WTC11 (cell line): Measurements from ENCODE around the gene FHAD1. TPM values are rescaled to one million over a fixed set of nuclear protein-coding genes. Genes with fewer than 3 reads are reported as not detected.

Experiments
- ATAC-seq: fragments of 200-7000 bp; cut with Tn5 transposase; 2 replicates; pipeline ENCODE4 v1.10.0; 2021; ENCODE audit warnings: mild to moderate bottlenecking, moderate library complexity
- CTCF ChIA-PET: fragments of 300-600 bp; sonication (Branson Sonifier 250); formaldehyde crosslinking; loops from one replicate; lab custom pipeline; 2021; ENCODE audit warnings: antibody characterized with exemption; lab: Charles Lee
- POLR2A ChIA-PET: fragments of 350-600 bp; sonication (Branson Sonifier 250); formaldehyde crosslinking; loops from one replicate; lab custom pipeline; 2021; ENCODE audit warnings: antibody characterized with exemption; lab: Charles Lee
- DNase-seq: peaks from one replicate; pipeline ENCODE4 v3.0.0; 2021; ENCODE audit warnings: low spot score
- H3K27ac Mint-ChIP-seq: 2 replicates; pipeline ENCODE4 v1.8.0; 2021; ENCODE audit warnings: mixed read lengths
- H3K27me3 Mint-ChIP-seq: 2 replicates; pipeline ENCODE4 v1.8.0; 2021; ENCODE audit warnings: low read depth, mild to moderate bottlenecking, moderate library complexity, mixed read lengths
- H3K36me3 Mint-ChIP-seq: 2 replicates; pipeline ENCODE4 v1.8.0; 2021; ENCODE audit warnings: mixed read lengths
- H3K4me1 Mint-ChIP-seq: 2 replicates; pipeline ENCODE4 v1.8.0; 2022; ENCODE audit warnings: mixed read lengths
- H3K4me3 Mint-ChIP-seq: 2 replicates; pipeline ENCODE4 v1.8.0; 2021; ENCODE audit warnings: mild to moderate bottlenecking, moderate library complexity, mixed read lengths
- H3K9me3 Mint-ChIP-seq: 2 replicates; pipeline ENCODE4 v1.8.0; 2021; ENCODE audit warnings: mixed read lengths
- E2F5 ChIP-seq: sonication (generic); formaldehyde crosslinking; IDR thresholded peaks from 2 replicates; pipeline ENCODE4 v1.8.1; 2022; ENCODE audit warnings: mild to moderate bottlenecking, moderate library complexity, missing genetic modification reagents
- ETV6 ChIP-seq: sonication (generic); formaldehyde crosslinking; IDR thresholded peaks from 2 replicates; pipeline ENCODE4 v1.8.1; 2022; ENCODE audit warnings: mild to moderate bottlenecking, missing genetic modification reagents
- FOXJ3 ChIP-seq: sonication (generic); formaldehyde crosslinking; IDR thresholded peaks from 2 replicates; pipeline ENCODE4 v1.9.0; 2021; ENCODE audit warnings: missing genetic modification reagents, mild to moderate bottlenecking, borderline replicate concordance
- FOXP1 ChIP-seq: sonication (generic); formaldehyde crosslinking; IDR thresholded peaks from 2 replicates; pipeline ENCODE4 v1.8.0; 2022; ENCODE audit warnings: missing genetic modification reagents, mild to moderate bottlenecking, moderate library complexity, borderline replicate concordance
- IRF1 ChIP-seq: sonication (generic); formaldehyde crosslinking; IDR thresholded peaks from 2 replicates; pipeline ENCODE4 v1.8.0; 2023; ENCODE audit warnings: missing genetic modification reagents
- JUN ChIP-seq: sonication (generic); formaldehyde crosslinking; IDR thresholded peaks from 2 replicates; pipeline ENCODE4 v1.8.0; 2023; ENCODE audit warnings: mild to moderate bottlenecking, missing genetic modification reagents
- KAT7 ChIP-seq: sonication (generic); formaldehyde crosslinking; IDR thresholded peaks from 2 replicates; pipeline ENCODE4 v1.8.1; 2023; ENCODE audit warnings: missing genetic modification reagents, mild to moderate bottlenecking, borderline replicate concordance
- NFE2L1 ChIP-seq: sonication (generic); formaldehyde crosslinking; IDR thresholded peaks from 2 replicates; pipeline ENCODE4 v1.8.1; 2023; ENCODE audit warnings: missing genetic modification reagents
- NR3C1 ChIP-seq: sonication (generic); formaldehyde crosslinking; conservative IDR thresholded peaks from 2 replicates; pipeline ENCODE4 v1.8.1; 2023; ENCODE audit warnings: low read depth, mild to moderate bottlenecking, missing genetic modification reagents
- PREB ChIP-seq: sonication (generic); formaldehyde crosslinking; IDR thresholded peaks from 2 replicates; pipeline ENCODE4 v1.8.1; 2022; ENCODE audit warnings: mild to moderate bottlenecking, missing genetic modification reagents, moderate library complexity, borderline replicate concordance
- RELA ChIP-seq: sonication (generic); formaldehyde crosslinking; IDR thresholded peaks from 2 replicates; pipeline ENCODE4 v1.8.1; 2022; ENCODE audit warnings: missing genetic modification reagents, mild to moderate bottlenecking, borderline replicate concordance
- SMAD4 ChIP-seq: sonication (generic); formaldehyde crosslinking; IDR thresholded peaks from 2 replicates; pipeline ENCODE4 v1.8.0; 2022; ENCODE audit warnings: mild to moderate bottlenecking, missing genetic modification reagents
- TP53 ChIP-seq: sonication (generic); formaldehyde crosslinking; IDR thresholded peaks from 2 replicates; pipeline ENCODE4 v1.8.1; 2023; ENCODE audit warnings: mild to moderate bottlenecking, missing genetic modification reagents
- ZNF219 ChIP-seq: sonication (generic); formaldehyde crosslinking; IDR thresholded peaks from 2 replicates; pipeline ENCODE4 v1.8.0; 2023; ENCODE audit warnings: missing genetic modification reagents, mild to moderate bottlenecking, borderline replicate concordance
- ZNF232 ChIP-seq: sonication (generic); formaldehyde crosslinking; IDR thresholded peaks from 2 replicates; pipeline ENCODE4 v1.8.0; 2022; ENCODE audit warnings: mild to moderate bottlenecking, missing genetic modification reagents
- ZNF423 ChIP-seq: fragments of 250-450 bp; sonication (Bioruptor Pico); IDR thresholded peaks from 2 replicates; pipeline ENCODE4 v2.1.2; 2022; ENCODE audit warnings: mild to moderate bottlenecking, moderate library complexity
- ZNF512 ChIP-seq: sonication (generic); formaldehyde crosslinking; IDR thresholded peaks from 2 replicates; pipeline ENCODE4 v1.8.1; 2022; ENCODE audit warnings: missing genetic modification reagents, borderline replicate concordance
- total RNA-seq: library from RNA; stranded (reverse); gene quantifications from 3 replicates; pipeline ENCODE4 v1.2.3, GENCODE V29; 2021

Gene FHAD1
- total RNA-seq, 1 experiment from 2014 or later = 3.0 TPM

- ATAC-seq (no peak), DNase-seq (no peak)
- ChIA-PET POLR2A (no interaction called here), CTCF (interaction anchor here (1.0 kb wide), 1 partner anchor 587 kb away, joined by 3 read pairs; no protein-coding TSS in a partner anchor)
- TF ChIP-seq IRF1 (CRISPR knock-in tag) = no peak
- no peak for TF ChIP-seq KAT7 (CRISPR knock-in tag)
- TF ChIP-seq E2F5 (CRISPR knock-in tag) = no peak
- no peak for TF ChIP-seq PREB (CRISPR knock-in tag)
- no peak for TF ChIP-seq NFE2L1 (CRISPR knock-in tag)
- no peak for TF ChIP-seq ZNF219 (CRISPR knock-in tag)
- TF ChIP-seq FOXJ3 (CRISPR knock-in tag) = no peak
- TF ChIP-seq NR3C1 (CRISPR knock-in tag) = no peak
- TF ChIP-seq ZNF423 (CRISPR knock-in tag) = no peak
- TF ChIP-seq RELA (CRISPR knock-in tag) = no peak
- no peak overlapping the region for H3K27ac Mint-ChIP-seq
- H3K9me3 Mint-ChIP-seq = no peaks in the 10 kb centered on the region
- no peaks in the 10 kb centered on the region for H3K4me1 Mint-ChIP-seq
- no peaks in the 10 kb centered on the region for H3K36me3 Mint-ChIP-seq
- H3K27me3 Mint-ChIP-seq = no peaks in the 10 kb centered on the region
- H3K4me3 Mint-ChIP-seq = no peak overlapping the region
These were observed 123.9 kb downstream of the FHAD1 start for GRCh38 chr1:15370781-15371520.

- no peaks in the 10 kb centered on the region for H3K27me3 Mint-ChIP-seq
- ChIA-PET POLR2A (no interaction called here), CTCF (interaction anchor here (1.0 kb wide), 1 partner anchor 586 kb away, joined by 3 read pairs; no protein-coding TSS in a partner anchor)
- DNase-seq = no peak
- no peak overlapping the region for H3K4me3 Mint-ChIP-seq
- no peak for ATAC-seq
- no peaks in the 10 kb centered on the region for H3K4me1 Mint-ChIP-seq
- no peaks in the 10 kb centered on the region for H3K36me3 Mint-ChIP-seq
- H3K9me3 Mint-ChIP-seq = no peaks in the 10 kb centered on the region
- TF ChIP-seq JUN (CRISPR knock-in tag) (no peak), NFE2L1 (CRISPR knock-in tag) (no peak), PREB (CRISPR knock-in tag) (no peak), ETV6 (no peak), TP53 (CRISPR knock-in tag) (no peak), FOXJ3 (CRISPR knock-in tag) (no peak), FOXP1 (no peak), SMAD4 (CRISPR knock-in tag) (no peak), ZNF232 (CRISPR knock-in tag) (no peak), ZNF512 (CRISPR knock-in tag) (no peak)
- TF ChIP-seq, all 79 proteins: peak for 0
- no peak overlapping the region for H3K27ac Mint-ChIP-seq
These were observed 124.9 kb downstream of the FHAD1 start for GRCh38 chr1:15371610-15372545.
